Suprapubic skin (tissue), 4 donors: ENCODE results near the gene MRPL4. TPM values are rescaled to one million over a fixed set of nuclear protein-coding genes. Genes with fewer than 3 reads are reported as not detected.

Source experiments
- DNase-seq, 2 donors: peaks; one replicate each; pipeline ENCODE4 v3.0.0-alpha.2; 2019; ENCODE audit warnings: low spot score in 2 of 2
- H3K27ac ChIP-seq: fragments of 200-600 bp; sonication (generic); one replicate; pipeline ENCODE4 v1.5.1; 2019
- H3K27me3 ChIP-seq: fragments of 200-600 bp; sonication (generic); one replicate; pipeline ENCODE4 v1.5.1; 2019
- H3K36me3 ChIP-seq: fragments of 200-600 bp; sonication (generic); one replicate; pipeline ENCODE4 v1.5.1; 2019
- H3K4me1 ChIP-seq: fragments of 200-600 bp; sonication (generic); one replicate; pipeline ENCODE4 v1.5.1; 2019
- H3K4me3 ChIP-seq: fragments of 200-600 bp; sonication (generic); one replicate; pipeline ENCODE4 v1.5.1; 2019; ENCODE audit warnings: mild to moderate bottlenecking
- H3K9me3 ChIP-seq: fragments of 200-600 bp; sonication (generic); one replicate; pipeline ENCODE4 v1.5.1; 2019
- CTCF ChIP-seq, 2 donors: fragments of 200-600 bp in 1 of 2; fragments of 450-650 bp in 1 of 2; sonication (generic) in 1 of 2; IDR thresholded peaks; one replicate each; pipeline ENCODE4 v1.5.1; 2016 to 2019; ENCODE audit warnings: antibody characterized with exemption in 2 of 2, mild to moderate bottlenecking in 1 of 2, moderate library complexity in 1 of 2
- EP300 ChIP-seq: sonication (generic); formaldehyde crosslinking; IDR thresholded peaks from one replicate; pipeline ENCODE4 v1.6.1; 2017; ENCODE audit warnings: antibody characterized with exemption
- POLR2A ChIP-seq, 2 donors: fragments of 450-650 bp; IDR thresholded peaks; one replicate each; pipeline ENCODE4 v1.6.1; 2017; ENCODE audit warnings: antibody characterized with exemption in 2 of 2, mild to moderate bottlenecking in 2 of 2, moderate library complexity in 2 of 2
- POLR2AphosphoS5 ChIP-seq, 3 donors: sonication (generic); formaldehyde crosslinking; IDR thresholded peaks; one replicate each; pipeline ENCODE4 v1.6.1; 2017; ENCODE audit warnings: antibody characterized with exemption in 3 of 3
- WGBS: methylation state at CpG from one replicate; pipeline ENCODE4 v1.1.5; 2018; 5-methylcytosine and 5-hydroxymethylcytosine counted together
- total RNA-seq, 4 donors: library from RNA; depleted of rRNA; stranded (reverse); fragments of >200 nt; gene quantifications; one replicate each; pipeline ENCODE4 v1.1.0, GENCODE V29; 2016

MRPL4 gene
- total RNA-seq, 4 donors from 2014 or later, result 53.3 to 108 (median 77.3) TPM

GRCh38 chr19:10292206-10292788 is 40.3 kb downstream of the MRPL4 start:
- WGBS, result under 1% methylated on average over 20 of the region's 45 CpGs
- no peak for TF ChIP-seq EP300
- TF ChIP-seq CTCF (IDR thresholded peaks at IDR 0.05), result no peak
- TF ChIP-seq POLR2A (IDR thresholded peaks at IDR 0.05), result no peak
- no peak for TF ChIP-seq POLR2AphosphoS5 (IDR thresholded peaks at IDR 0.05)
- Histone ChIP-seq H3K4me3 (peak overlapping the region; percentile 45), H3K4me1 (peaks cover 80% of the 10 kb centered on the region), H3K9me3 (no peaks in the 10 kb centered on the region), H3K27ac (no peak overlapping the region), H3K27me3 (peaks cover 100% of the 10 kb centered on the region), H3K36me3 (no peaks in the 10 kb centered on the region)
- DNase-seq, result peak; percentile 89 to 92

DNA sequence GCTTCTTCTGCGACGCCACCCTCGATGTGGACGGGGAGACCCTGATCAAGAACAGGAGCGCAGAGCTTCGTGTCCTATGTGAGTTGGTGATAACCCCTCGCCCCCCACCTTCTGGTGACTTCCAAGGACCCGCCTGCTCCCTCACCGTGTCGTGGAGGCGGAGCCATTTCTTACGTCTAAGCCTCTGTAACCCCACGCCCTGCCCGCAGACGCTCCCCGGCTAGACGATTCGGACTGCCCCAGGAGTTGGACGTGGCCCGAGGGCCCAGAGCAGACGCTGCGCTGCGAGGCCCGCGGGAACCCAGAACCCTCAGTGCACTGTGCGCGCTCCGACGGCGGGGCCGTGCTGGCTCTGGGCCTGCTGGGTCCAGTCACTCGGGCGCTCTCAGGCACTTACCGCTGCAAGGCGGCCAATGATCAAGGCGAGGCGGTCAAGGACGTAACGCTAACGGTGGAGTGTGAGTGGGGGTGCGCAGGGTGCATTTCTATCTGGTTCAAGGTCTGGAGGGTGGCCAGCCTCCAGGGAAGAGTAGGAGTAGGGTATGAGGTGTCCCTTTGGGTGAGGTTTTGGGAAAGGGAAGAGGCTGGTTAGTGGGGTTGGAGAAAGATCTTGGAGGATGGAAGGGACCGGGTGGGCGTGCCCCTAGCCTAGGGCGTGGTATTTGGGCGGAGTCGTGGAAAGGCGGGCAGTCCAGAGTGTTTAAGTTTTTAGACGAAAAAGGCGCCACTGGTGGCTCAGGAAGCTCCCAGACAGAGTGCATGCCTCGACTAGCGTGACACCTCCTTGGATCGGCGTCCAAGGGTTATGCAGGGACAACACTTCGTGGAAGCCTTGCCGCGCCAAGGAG is 41.0 kb downstream of the MRPL4 start:
- peaks cover 73% of the 10 kb centered on the region for H3K4me1 ChIP-seq
- TF ChIP-seq POLR2AphosphoS5 (IDR thresholded peaks at IDR 0.05) (no peak), POLR2A (IDR thresholded peaks at IDR 0.05) (no peak), CTCF (IDR thresholded peaks at IDR 0.05) (no peak), EP300 (no peak)
- no peaks in the 10 kb centered on the region for H3K36me3 ChIP-seq
- no peak for DNase-seq
- WGBS, result 12% methylated on average over 39 of the region's 56 CpGs
- H3K9me3 ChIP-seq, result no peaks in the 10 kb centered on the region
- no peak overlapping the region for H3K27ac ChIP-seq
- H3K4me3 ChIP-seq, result peak overlapping the region; percentile 45
- peaks cover 96% of the 10 kb centered on the region for H3K27me3 ChIP-seq

DNA sequence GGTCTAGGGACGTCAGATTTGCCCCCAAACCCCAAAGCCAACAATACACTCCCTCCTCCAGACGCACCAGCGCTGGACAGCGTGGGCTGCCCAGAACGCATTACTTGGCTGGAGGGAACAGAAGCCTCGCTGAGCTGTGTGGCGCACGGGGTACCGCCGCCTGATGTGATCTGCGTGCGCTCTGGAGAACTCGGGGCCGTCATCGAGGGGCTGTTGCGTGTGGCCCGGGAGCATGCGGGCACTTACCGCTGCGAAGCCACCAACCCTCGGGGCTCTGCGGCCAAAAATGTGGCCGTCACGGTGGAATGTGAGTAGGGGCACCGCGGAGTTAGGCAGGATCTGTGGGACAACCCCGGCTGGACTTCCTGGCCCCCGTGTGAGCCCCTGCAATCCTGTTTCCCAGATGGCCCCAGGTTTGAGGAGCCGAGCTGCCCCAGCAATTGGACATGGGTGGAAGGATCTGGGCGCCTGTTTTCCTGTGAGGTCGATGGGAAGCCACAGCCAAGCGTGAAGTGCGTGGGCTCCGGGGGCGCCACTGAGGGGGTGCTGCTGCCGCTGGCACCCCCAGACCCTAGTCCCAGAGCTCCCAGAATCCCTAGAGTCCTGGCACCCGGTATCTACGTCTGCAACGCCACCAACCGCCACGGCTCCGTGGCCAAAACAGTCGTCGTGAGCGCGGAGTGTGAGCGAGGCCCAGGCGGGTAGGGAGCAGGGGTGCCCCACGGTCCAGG is 41.8 kb downstream of the MRPL4 start:
- TF ChIP-seq POLR2A (IDR thresholded peaks at IDR 0.05) (no peak), CTCF (IDR thresholded peaks at IDR 0.05) (no peak)
- no peak for DNase-seq
- no peaks in the 10 kb centered on the region for H3K36me3 ChIP-seq
- H3K4me1 ChIP-seq, result peaks cover 66% of the 10 kb centered on the region
- no peak overlapping the region for H3K4me3 ChIP-seq
- WGBS, result 0% methylated on average over 1 of the region's 49 CpGs
- peaks cover 89% of the 10 kb centered on the region for H3K27me3 ChIP-seq
- H3K9me3 ChIP-seq, result no peaks in the 10 kb centered on the region
- H3K27ac ChIP-seq, result no peak overlapping the region

GRCh38 chr19:10294368-10294697 is 42.3 kb downstream of the MRPL4 start:
- no peak overlapping the region for H3K4me3 ChIP-seq
- peaks cover 60% of the 10 kb centered on the region for H3K4me1 ChIP-seq
- no peaks in the 10 kb centered on the region for H3K36me3 ChIP-seq
- DNase-seq, result no peak
- H3K27me3 ChIP-seq, result peaks cover 84% of the 10 kb centered on the region
- H3K27ac ChIP-seq, result no peak overlapping the region
- WGBS, result 27% methylated on average over 10 of the region's 25 CpGs
- TF ChIP-seq POLR2A (IDR thresholded peaks at IDR 0.05), result no peak
- TF ChIP-seq POLR2AphosphoS5 (IDR thresholded peaks at IDR 0.05), result no peak
- TF ChIP-seq EP300, result no peak
- TF ChIP-seq CTCF (IDR thresholded peaks at IDR 0.05), result no peak
- no peaks in the 10 kb centered on the region for H3K9me3 ChIP-seq

- H3K4me3 ChIP-seq, result peak overlapping the region; percentile 39
- no peaks in the 10 kb centered on the region for H3K9me3 ChIP-seq
- H3K36me3 ChIP-seq, result no peaks in the 10 kb centered on the region
- peaks cover 50% of the 10 kb centered on the region for H3K4me1 ChIP-seq
- 4% methylated on average over 27 of the region's 48 CpGs for WGBS
- peaks cover 77% of the 10 kb centered on the region for H3K27me3 ChIP-seq
- TF ChIP-seq POLR2A (IDR thresholded peaks at IDR 0.05), result no peak
- TF ChIP-seq POLR2AphosphoS5 (IDR thresholded peaks at IDR 0.05), result no peak
- TF ChIP-seq CTCF (IDR thresholded peaks at IDR 0.05), result no peak
- TF ChIP-seq EP300, result no peak
- DNase-seq, result no peak
- no peak overlapping the region for H3K27ac ChIP-seq
Measured at GRCh38 chr19:10295305-10295846, 43.4 kb downstream of the MRPL4 start.
